HG03196 (cell line): ENCODE data around the gene NPIPA5.
"Not testable (repeated sequence)": the region's sequence is repeated elsewhere in the genome, so short reads cannot be mapped to it uniquely, and the experiment has no call there.

ENCODE experiments used
- ATAC-seq: cut with Tn5 transposase; IDR thresholded peaks from one replicate; pipeline ENCODE4 v1.9.1; 2021; ENCODE audit not compliant: unreplicated experiment

Gene NPIPA5

DNA sequence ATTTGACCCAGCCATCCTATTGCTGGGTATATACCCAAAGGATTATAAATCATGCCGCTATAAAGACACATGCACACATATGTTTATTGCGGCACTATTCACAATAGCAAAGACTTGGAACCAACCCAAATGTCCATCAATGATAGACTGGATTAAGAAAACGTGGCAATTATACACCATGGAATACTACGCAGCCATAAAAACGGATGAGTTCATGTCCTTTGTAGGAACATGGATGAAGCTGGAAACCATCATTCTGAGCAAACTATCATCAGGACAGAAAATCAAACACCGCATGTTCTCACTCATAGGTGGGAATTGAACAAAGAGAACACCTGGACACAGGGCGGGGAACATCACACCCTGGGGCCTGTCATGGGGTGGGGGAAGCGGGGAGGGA, 14.9 kb upstream of the NPIPA5 start:
- not testable (repeated sequence) for ATAC-seq

GRCh38 chr16:15389916-15390315, 11.8 kb upstream of the NPIPA5 start:
- ATAC-seq = not testable (repeated sequence)

DNA sequence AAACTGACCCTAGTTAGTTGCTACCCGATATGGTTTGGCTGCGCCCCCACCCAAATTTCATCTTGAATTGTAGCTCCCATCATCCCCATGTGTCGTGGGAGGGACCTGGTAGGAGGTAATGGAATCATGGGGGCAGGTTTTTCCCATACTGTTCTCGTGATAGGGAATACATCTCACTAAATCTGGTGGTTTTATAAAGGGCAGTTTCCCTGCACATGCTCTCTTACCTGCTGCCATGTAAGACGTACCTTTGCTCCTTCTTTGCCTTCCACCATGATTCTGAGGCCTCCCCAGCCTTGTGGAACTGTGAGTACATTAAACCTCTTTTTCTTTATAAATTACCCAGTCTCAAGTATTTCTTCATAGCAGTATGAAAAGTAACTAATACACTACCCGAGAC, 10.0 kb upstream of the NPIPA5 start:
- not testable (repeated sequence) for ATAC-seq

DNA sequence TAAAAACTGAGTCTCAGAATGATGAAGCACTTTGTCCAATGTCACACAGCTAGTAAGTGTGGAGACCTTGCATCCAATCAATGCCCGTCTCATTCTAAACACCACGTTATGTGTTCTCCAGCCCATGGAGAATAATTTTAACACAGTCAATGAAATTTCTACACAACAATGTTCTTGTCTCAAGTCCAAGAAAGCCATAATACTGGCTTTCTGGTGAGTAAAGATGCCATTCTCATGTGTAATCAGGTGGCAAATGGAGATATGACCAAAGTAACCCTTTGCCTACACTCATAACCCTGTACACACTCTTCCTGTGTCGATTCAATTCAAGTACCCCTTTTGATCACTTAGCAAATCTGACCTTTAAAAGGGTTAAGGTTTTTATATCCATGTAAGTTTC, 4.7 kb upstream of the NPIPA5 start:
- not testable (repeated sequence) for ATAC-seq

DNA sequence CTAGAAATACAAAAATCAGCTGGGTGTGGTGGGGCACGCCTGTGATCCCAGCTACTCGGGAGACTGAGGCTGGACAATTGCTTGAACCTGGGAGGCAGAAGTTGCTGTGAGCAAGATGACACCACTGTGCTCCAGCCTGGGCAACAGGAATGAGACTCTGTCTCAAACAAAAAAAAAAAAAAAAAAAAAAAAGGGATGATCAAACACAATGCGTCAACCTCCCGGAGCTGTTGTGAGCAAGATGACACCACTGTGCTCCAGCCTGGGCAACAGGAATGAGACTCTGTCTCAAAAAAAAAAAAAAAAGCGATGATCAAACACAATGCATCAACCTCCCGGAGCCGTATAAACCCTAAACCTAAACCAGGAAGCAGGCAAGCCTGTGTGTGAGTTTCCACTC, 20.6 kb downstream of the NPIPA5 start:
- ATAC-seq = not testable (repeated sequence)

- ATAC-seq = not testable (repeated sequence)
Measured at GRCh38 chr16:15354846-15355245, 23.2 kb downstream of the NPIPA5 start.

- not testable (repeated sequence) for ATAC-seq
Measured at GRCh38 chr16:15352852-15353251, 25.2 kb downstream of the NPIPA5 start.

- ATAC-seq = not testable (repeated sequence)
Measured at GRCh38 chr16:15351745-15352144, 26.3 kb downstream of the NPIPA5 start.

- not testable (repeated sequence) for ATAC-seq
Measured at GRCh38 chr16:15351251-15351650, 26.8 kb downstream of the NPIPA5 start.

GRCh38 chr16:15348721-15349120, 29.4 kb downstream of the NPIPA5 start:
- not testable (repeated sequence) for ATAC-seq

DNA sequence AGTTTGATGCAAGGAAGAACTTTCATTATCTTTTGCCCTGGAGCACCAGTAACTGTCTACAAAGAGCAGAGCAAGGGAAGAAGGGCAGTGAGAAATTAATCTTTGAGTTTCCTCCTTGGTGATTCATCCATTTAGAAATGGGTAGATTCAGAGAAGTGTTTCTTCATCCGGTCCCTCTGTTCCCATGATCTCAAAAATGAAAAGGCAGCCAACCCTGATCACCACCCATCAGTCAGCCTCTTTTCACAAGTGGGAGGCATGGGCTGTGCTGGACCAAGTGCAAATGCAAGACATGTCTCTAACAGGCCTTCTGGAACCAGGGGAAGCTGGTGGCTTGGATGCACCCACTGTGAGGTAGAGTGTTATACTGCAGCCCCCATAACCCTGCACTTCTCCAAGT, 35.8 kb downstream of the NPIPA5 start:
- ATAC-seq = not testable (repeated sequence)

GRCh38 chr16:15338986-15339385, 39.1 kb downstream of the NPIPA5 start:
- ATAC-seq = not testable (repeated sequence)

- ATAC-seq = not testable (repeated sequence)
Measured at GRCh38 chr16:15337974-15338605, 40.0 kb downstream of the NPIPA5 start.

GRCh38 chr16:15335609-15336008, 42.5 kb downstream of the NPIPA5 start:
- not testable (repeated sequence) for ATAC-seq

- not testable (repeated sequence) for ATAC-seq
Measured at GRCh38 chr16:15333969-15334368, 44.1 kb downstream of the NPIPA5 start.

GRCh38 chr16:15330978-15331377, 47.1 kb downstream of the NPIPA5 start:
- not testable (repeated sequence) for ATAC-seq

DNA sequence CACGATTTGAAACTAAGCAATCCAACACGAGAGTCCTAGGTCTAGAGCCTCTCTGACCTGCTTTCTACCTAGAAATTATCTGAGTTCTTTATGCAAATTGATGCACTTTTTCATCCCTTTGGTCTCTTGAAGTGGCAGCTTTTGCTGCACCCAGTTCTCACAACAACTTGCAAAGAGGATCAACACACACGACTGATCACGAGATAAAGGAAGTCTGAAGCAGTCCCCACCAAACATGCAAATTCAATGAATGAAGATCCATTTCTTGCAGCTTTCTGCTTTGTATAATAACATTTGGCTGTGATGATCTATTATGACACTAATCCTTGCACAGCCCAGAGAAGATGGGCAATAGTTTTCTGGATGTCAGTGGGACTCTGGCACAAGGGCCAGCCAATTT, 53.1 kb downstream of the NPIPA5 start:
- ATAC-seq = not testable (repeated sequence)

GRCh38 chr16:15323373-15323772, 54.7 kb downstream of the NPIPA5 start:
- ATAC-seq = not testable (repeated sequence)

DNA sequence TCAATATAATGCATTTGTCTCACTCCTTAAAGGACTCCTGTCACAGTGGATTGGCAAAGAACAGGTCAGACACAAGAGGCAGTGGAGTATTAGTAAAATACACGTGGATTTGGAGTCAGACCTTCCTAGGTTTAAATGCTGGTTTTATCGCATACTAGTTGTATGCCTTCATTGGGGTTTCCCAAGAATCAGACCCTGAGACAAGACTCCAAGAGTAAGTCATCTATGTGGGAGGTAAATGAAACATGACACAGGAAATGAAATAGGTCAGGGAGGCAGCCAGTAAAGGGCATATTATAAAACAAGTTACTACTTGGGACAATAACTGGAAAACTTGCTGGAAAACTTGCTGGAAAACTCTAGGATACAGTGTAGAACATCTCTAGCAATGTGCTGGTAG, 56.9 kb downstream of the NPIPA5 start:
- not testable (repeated sequence) for ATAC-seq

- ATAC-seq = not testable (repeated sequence)
Measured at GRCh38 chr16:15314562-15314961, 63.5 kb downstream of the NPIPA5 start.
